ENCODE measurements around the gene SAA1.

GRCh38 chr11:18265949-18266348, at the start of gene SAA1:
- TF ChIP-seq, protein P1, sequence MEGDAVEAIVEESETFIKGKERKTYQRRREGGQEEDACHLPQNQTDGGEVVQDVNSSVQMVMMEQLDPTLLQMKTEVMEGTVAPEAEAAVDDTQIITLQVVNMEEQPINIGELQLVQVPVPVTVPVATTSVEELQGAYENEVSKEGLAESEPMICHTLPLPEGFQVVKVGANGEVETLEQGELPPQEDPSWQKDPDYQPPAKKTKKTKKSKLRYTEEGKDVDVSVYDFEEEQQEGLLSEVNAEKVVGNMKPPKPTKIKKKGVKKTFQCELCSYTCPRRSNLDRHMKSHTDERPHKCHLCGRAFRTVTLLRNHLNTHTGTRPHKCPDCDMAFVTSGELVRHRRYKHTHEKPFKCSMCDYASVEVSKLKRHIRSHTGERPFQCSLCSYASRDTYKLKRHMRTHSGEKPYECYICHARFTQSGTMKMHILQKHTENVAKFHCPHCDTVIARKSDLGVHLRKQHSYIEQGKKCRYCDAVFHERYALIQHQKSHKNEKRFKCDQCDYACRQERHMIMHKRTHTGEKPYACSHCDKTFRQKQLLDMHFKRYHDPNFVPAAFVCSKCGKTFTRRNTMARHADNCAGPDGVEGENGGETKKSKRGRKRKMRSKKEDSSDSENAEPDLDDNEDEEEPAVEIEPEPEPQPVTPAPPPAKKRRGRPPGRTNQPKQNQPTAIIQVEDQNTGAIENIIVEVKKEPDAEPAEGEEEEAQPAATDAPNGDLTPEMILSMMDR (conservative IDR thresholded peaks at IDR 0.05; ENCODE audit: low read length): no peak
- TF ChIP-seq EZH2phosphoT487 (IDR thresholded peaks at IDR 0.05; ENCODE audit: borderline replicate concordance, low read depth, low read length): no peak
